ENCODE measurements around the gene NTNG1. TPM values are rescaled to one million over a fixed set of nuclear protein-coding genes. Genes with fewer than 3 reads are reported as not detected.
"Not testable (repeated sequence)": the region's sequence is repeated elsewhere in the genome, so short reads cannot be mapped to it uniquely, and the experiment has no call there.

NTNG1 gene
- total RNA-seq (under 1 TPM in 1 of 5 donors, not detected in 4; 0.13 TPM), total RNA-seq (0 to 0.19 (median 0) reads per million in 29 experiments)
- total RNA-seq (2013), result not detected

- under 1% methylated on average over 53 of the region's 79 CpGs for WGBS (ENCODE audit: insufficient coverage)
- DNase-seq (peak in 5 of 35 experiments; percentile 3 to 31 (median 6)), ATAC-seq (replicated peaks in 1 of 4) (peak; percentile 22 to 68 (median 35))
- Histone ChIP-seq H3K27ac (ENCODE audit: low read length) (no peak within 1 kb of the TSS), H3K36me3 (ENCODE audit: control insufficient read depth in 2 of 2, extremely low read depth in 1 of 2, insufficient read depth in 1 of 2, low read length in 1 of 2) (no peaks in the 10 kb centered on the region), H3K27me3 (replicated peaks in 1 of 2; ENCODE audit: control insufficient read depth in 2 of 2, extremely low read depth in 1 of 2, insufficient read depth in 2 of 2, low read length in 1 of 2) (peaks cover 17 to 27% of the 10 kb centered on the region in 2 experiments), H3K9me3 (no peaks in the 10 kb centered on the region), H3K4me1 (ENCODE audit: control insufficient read depth in 1 of 2, extremely low read depth in 1 of 2, insufficient read depth in 2 of 2, low read length in 2 of 2) (peaks cover 6 to 18% of the 10 kb centered on the region in 2 experiments), H3K4me3 (ENCODE audit: control insufficient read depth in 1 of 2, extremely low read depth in 1 of 2, low read length in 1 of 2) (peak within 1 kb of the TSS; percentile 43 to 80)
- ChIA-PET CTCF (interaction anchor here in 1 of 2 donors (0.7 kb wide), 1 partner anchor 158 kb away, joined by 3 read pairs; no protein-coding TSS in a partner anchor), POLR2A (no interaction called here)
- Mint-ChIP-seq H3K27me3 (peaks cover 56 to 66% of the 10 kb centered on the region in 2 donors), H3K4me1 (peaks cover 22 to 31% (median 25%) of the 10 kb centered on the region in 3 donors), H3K4me3 (peak within 1 kb of the TSS; percentile 76 to 87 (median 79)), H3K9me3 (no peaks in the 10 kb centered on the region), H3K27ac (no peak within 1 kb of the TSS), H3K36me3 (no peaks in the 10 kb centered on the region)
Measured at GRCh38 chr1:107140703-107141490, at the start of gene NTNG1. Gene NTNG1 (plus strand): TSS chr1:107141039.

GRCh38 chr1:107091418-107091817, 49.4 kb upstream of the NTNG1 start:
- ATAC-seq (replicated peaks in 1 of 4) (no peak), DNase-seq (no peak)
- no peaks in the 10 kb centered on the region for H3K4me1 Mint-ChIP-seq
- H3K27me3 ChIP-seq (replicated peaks in 1 of 2; ENCODE audit: control insufficient read depth in 2 of 2, extremely low read depth in 1 of 2, insufficient read depth in 2 of 2, low read length in 1 of 2), result no peaks in the 10 kb centered on the region
- no peak overlapping the region for H3K27ac ChIP-seq (ENCODE audit: low read length)
- peaks cover 9 to 16% of the 10 kb centered on the region in 2 donors for H3K27me3 Mint-ChIP-seq
- ChIA-PET POLR2A (no interaction called here), CTCF (no interaction called here)
- no peaks in the 10 kb centered on the region for H3K4me1 ChIP-seq (ENCODE audit: control insufficient read depth in 1 of 2, extremely low read depth in 1 of 2, insufficient read depth in 2 of 2, low read length in 2 of 2)
- H3K4me3 ChIP-seq (ENCODE audit: control insufficient read depth in 1 of 2, extremely low read depth in 1 of 2, low read length in 1 of 2), result no peak overlapping the region
- no peak overlapping the region for H3K4me3 Mint-ChIP-seq
- no peak overlapping the region for H3K27ac Mint-ChIP-seq
- peaks cover 0 to 8% (median 3%) of the 10 kb centered on the region in 3 donors for H3K9me3 Mint-ChIP-seq
- no peaks in the 10 kb centered on the region for H3K36me3 ChIP-seq (ENCODE audit: control insufficient read depth in 2 of 2, extremely low read depth in 1 of 2, insufficient read depth in 1 of 2, low read length in 1 of 2)
- no CpG with 5 or more reads among the region's 1 CpG for WGBS (ENCODE audit: insufficient coverage)
- no peaks in the 10 kb centered on the region for H3K36me3 Mint-ChIP-seq
- no peaks in the 10 kb centered on the region for H3K9me3 ChIP-seq

- H3K4me3 Mint-ChIP-seq; H3K27ac ChIP-seq (ENCODE audit: low read length); H3K4me3 ChIP-seq (ENCODE audit: control insufficient read depth in 1 of 2, extremely low read depth in 1 of 2, low read length in 1 of 2); H3K27ac Mint-ChIP-seq; CTCF ChIA-PET; H3K27me3 ChIP-seq (replicated peaks in 1 of 2; ENCODE audit: control insufficient read depth in 2 of 2, extremely low read depth in 1 of 2, insufficient read depth in 2 of 2, low read length in 1 of 2); H3K9me3 ChIP-seq; H3K36me3 Mint-ChIP-seq; H3K36me3 ChIP-seq (ENCODE audit: control insufficient read depth in 2 of 2, extremely low read depth in 1 of 2, insufficient read depth in 1 of 2, low read length in 1 of 2); H3K4me1 Mint-ChIP-seq; ATAC-seq (replicated peaks in 1 of 4); DNase-seq; H3K4me1 ChIP-seq (ENCODE audit: control insufficient read depth in 1 of 2, extremely low read depth in 1 of 2, insufficient read depth in 2 of 2, low read length in 2 of 2); H3K9me3 Mint-ChIP-seq; POLR2A ChIA-PET: not testable (repeated sequence)
- H3K27me3 Mint-ChIP-seq, result peaks cover 14 to 15% of the 10 kb centered on the region in 2 donors
- WGBS (ENCODE audit: insufficient coverage), result no CpG with 5 or more reads among the region's 1 CpG
Measured at GRCh38 chr1:107093395-107093794, 47.4 kb upstream of the NTNG1 start.

GRCh38 chr1:107095647-107096046, 45.2 kb upstream of the NTNG1 start:
- Mint-ChIP-seq H3K36me3 (no peaks in the 10 kb centered on the region), H3K4me3 (no peak overlapping the region), H3K27ac (no peak overlapping the region), H3K27me3 (peaks cover 15 to 17% of the 10 kb centered on the region in 2 donors), H3K4me1 (no peaks in the 10 kb centered on the region), H3K9me3 (no peaks in the 10 kb centered on the region)
- Histone ChIP-seq H3K4me1 (ENCODE audit: control insufficient read depth in 1 of 2, extremely low read depth in 1 of 2, insufficient read depth in 2 of 2, low read length in 2 of 2) (no peaks in the 10 kb centered on the region), H3K4me3 (ENCODE audit: control insufficient read depth in 1 of 2, extremely low read depth in 1 of 2, low read length in 1 of 2) (no peak overlapping the region), H3K36me3 (ENCODE audit: control insufficient read depth in 2 of 2, extremely low read depth in 1 of 2, insufficient read depth in 1 of 2, low read length in 1 of 2) (no peaks in the 10 kb centered on the region), H3K27ac (ENCODE audit: low read length) (no peak overlapping the region), H3K27me3 (replicated peaks in 1 of 2; ENCODE audit: control insufficient read depth in 2 of 2, extremely low read depth in 1 of 2, insufficient read depth in 2 of 2, low read length in 1 of 2) (no peaks in the 10 kb centered on the region), H3K9me3 (no peaks in the 10 kb centered on the region)
- ATAC-seq (replicated peaks in 1 of 4), result no peak
- POLR2A ChIA-PET, result no interaction called here
- CTCF ChIA-PET, result interaction anchor here in 1 of 2 donors (0.6 kb wide), 1 partner anchor 47 kb away, joined by 5 read pairs; no protein-coding TSS in a partner anchor
- DNase-seq, result no peak

- Histone ChIP-seq H3K27ac (ENCODE audit: low read length) (no peak overlapping the region), H3K4me1 (ENCODE audit: control insufficient read depth in 1 of 2, extremely low read depth in 1 of 2, insufficient read depth in 2 of 2, low read length in 2 of 2) (no peaks in the 10 kb centered on the region), H3K4me3 (ENCODE audit: control insufficient read depth in 1 of 2, extremely low read depth in 1 of 2, low read length in 1 of 2) (no peak overlapping the region), H3K27me3 (replicated peaks in 1 of 2; ENCODE audit: control insufficient read depth in 2 of 2, extremely low read depth in 1 of 2, insufficient read depth in 2 of 2, low read length in 1 of 2) (no peaks in the 10 kb centered on the region), H3K36me3 (ENCODE audit: control insufficient read depth in 2 of 2, extremely low read depth in 1 of 2, insufficient read depth in 1 of 2, low read length in 1 of 2) (no peaks in the 10 kb centered on the region), H3K9me3 (no peaks in the 10 kb centered on the region)
- Mint-ChIP-seq H3K27ac (no peak overlapping the region), H3K4me3 (no peak overlapping the region), H3K4me1 (no peaks in the 10 kb centered on the region), H3K36me3 (no peaks in the 10 kb centered on the region), H3K27me3 (peaks cover 11 to 17% of the 10 kb centered on the region in 2 donors), H3K9me3 (no peaks in the 10 kb centered on the region)
- no CpG with 5 or more reads among the region's 2 CpGs for whole genome bisulfite sequencing (ENCODE audit: insufficient coverage)
- ChIA-PET CTCF (no interaction called here), POLR2A (no interaction called here)
- ATAC-seq (replicated peaks in 1 of 4) (no peak), DNase-seq (no peak)
Measured at GRCh38 chr1:107096690-107097089, 44.1 kb upstream of the NTNG1 start.

- H3K4me1 Mint-ChIP-seq, result no peaks in the 10 kb centered on the region
- POLR2A ChIA-PET, result no interaction called here
- H3K36me3 ChIP-seq (ENCODE audit: control insufficient read depth in 2 of 2, extremely low read depth in 1 of 2, insufficient read depth in 1 of 2, low read length in 1 of 2), result no peaks in the 10 kb centered on the region
- no peak overlapping the region for H3K27ac ChIP-seq (ENCODE audit: low read length)
- H3K9me3 ChIP-seq, result no peaks in the 10 kb centered on the region
- no peak overlapping the region for H3K27ac Mint-ChIP-seq
- H3K36me3 Mint-ChIP-seq, result no peaks in the 10 kb centered on the region
- no peak for ATAC-seq (replicated peaks in 1 of 4)
- no peaks in the 10 kb centered on the region for H3K27me3 ChIP-seq (replicated peaks in 1 of 2; ENCODE audit: control insufficient read depth in 2 of 2, extremely low read depth in 1 of 2, insufficient read depth in 2 of 2, low read length in 1 of 2)
- peaks cover 11 to 12% of the 10 kb centered on the region in 2 donors for H3K27me3 Mint-ChIP-seq
- no peak for DNase-seq
- CTCF ChIA-PET, result no interaction called here
- no peak overlapping the region for H3K4me3 ChIP-seq (ENCODE audit: control insufficient read depth in 1 of 2, extremely low read depth in 1 of 2, low read length in 1 of 2)
- H3K9me3 Mint-ChIP-seq, result no peaks in the 10 kb centered on the region
- H3K4me1 ChIP-seq (ENCODE audit: control insufficient read depth in 1 of 2, extremely low read depth in 1 of 2, insufficient read depth in 2 of 2, low read length in 2 of 2), result no peaks in the 10 kb centered on the region
- no CpG with 5 or more reads among the region's 3 CpGs for WGBS (ENCODE audit: insufficient coverage)
- H3K4me3 Mint-ChIP-seq, result no peak overlapping the region
Measured at GRCh38 chr1:107098961-107099360, 41.9 kb upstream of the NTNG1 start.
